Thyroid gland (tissue), 4 donors: ENCODE results near the gene STH. TPM values are rescaled to one million over a fixed set of nuclear protein-coding genes. Genes with fewer than 3 reads are reported as not detected.

Experiments
- DNase-seq, 2 donors: peaks; one replicate each; pipeline ENCODE4 v3.0.0-alpha.2; 2019
- H3K27ac ChIP-seq, 3 donors: fragments of 200-600 bp; sonication (generic); 1 replicate in 2 of 3; 2 replicates in 1 of 3; pipeline ENCODE4 v1.5.1; 2016 to 2019; ENCODE audit warnings: mild to moderate bottlenecking in 1 of 3, moderate library complexity in 1 of 3
- H3K27me3 ChIP-seq: fragments of 200-600 bp; sonication (generic); one replicate; pipeline ENCODE4 v1.5.1; 2019
- H3K36me3 ChIP-seq, 2 donors: fragments of 200-600 bp; sonication (generic); one replicate each; pipeline ENCODE4 v1.5.1; 2016 to 2019
- H3K4me1 ChIP-seq, 2 donors: fragments of 200-600 bp; sonication (generic); one replicate each; pipeline ENCODE4 v1.5.1; 2017 to 2019
- H3K4me3 ChIP-seq, 3 donors: fragments of 200-600 bp; sonication (generic); replicated peaks in 1 of 3; 1 replicate in 2 of 3; 2 replicates in 1 of 3; pipeline ENCODE4 v1.5.1; 2016; ENCODE audit warnings: mild to moderate bottlenecking in 1 of 3
- H3K9me3 ChIP-seq: fragments of 200-600 bp; sonication (generic); one replicate; pipeline ENCODE4 v1.5.1; 2017
- CTCF ChIP-seq, 6 experiments: fragments of 200-600 bp in 3 of 6; fragments of 450-650 bp in 3 of 6; sonication (generic) in 3 of 6; IDR thresholded peaks; one replicate each; pipeline ENCODE4 v1.5.1; 2016 to 2019; ENCODE audit warnings: antibody characterized with exemption in 6 of 6, mild to moderate bottlenecking in 2 of 6, inconsistent platforms in 1 of 6, moderate library complexity in 1 of 6
- POLR2A ChIP-seq, 2 donors: fragments of 450-650 bp; IDR thresholded peaks; one replicate each; pipeline ENCODE4 v1.6.1; 2017; ENCODE audit warnings: antibody characterized with exemption in 2 of 2, mild to moderate bottlenecking in 2 of 2, moderate library complexity in 1 of 2
- WGBS, 2 donors: methylation state at CpG; one replicate each; pipeline ENCODE4 v1.1.5; 2017; 5-methylcytosine and 5-hydroxymethylcytosine counted together
- intact Hi-C: fragments of 100-400 bp; cut with DNase I; formaldehyde crosslinking; loops from one replicate; pipeline ENCODE4 v1.15.1; 2023
- total RNA-seq, 4 donors: library from RNA; depleted of rRNA; stranded (reverse); fragments of >200 nt; gene quantifications; one replicate each; pipeline ENCODE4 v1.2.3, GENCODE V29; 2016

STH gene
- total RNA-seq, 4 donors from 2014 or later: not detected

- Histone ChIP-seq H3K27me3 (no peaks in the 10 kb centered on the region), H3K27ac (no peak overlapping the region), H3K4me1 (no peaks in the 10 kb centered on the region), H3K36me3 (no peaks in the 10 kb centered on the region), H3K4me3 (no peak overlapping the region), H3K9me3 (no peaks in the 10 kb centered on the region)
- TF ChIP-seq POLR2A (IDR thresholded peaks at IDR 0.05): no peak
- TF ChIP-seq CTCF (IDR thresholded peaks at IDR 0.05): no peak
- intact Hi-C loops: no loop called here
- no peak for DNase-seq
- WGBS, 2 donors: 72 to 75% methylated on average over 8 of the region's 8 CpGs
These were observed 23.3 kb upstream of the STH start for GRCh38 chr17:45975640-45976295.

GRCh38 chr17:45976391-45976754 lies 22.7 kb upstream of the STH start:
- no peaks in the 10 kb centered on the region for H3K4me1 ChIP-seq
- H3K4me3 ChIP-seq: no peak overlapping the region
- no peak for TF ChIP-seq CTCF (IDR thresholded peaks at IDR 0.05)
- no peak for TF ChIP-seq POLR2A (IDR thresholded peaks at IDR 0.05)
- no peak for DNase-seq
- no peak overlapping the region for H3K27ac ChIP-seq
- no peaks in the 10 kb centered on the region for H3K9me3 ChIP-seq
- intact Hi-C loops: no loop called here
- 90 to 100% methylated on average over 2 of the region's 2 CpGs for WGBS, 2 donors
- no peaks in the 10 kb centered on the region for H3K36me3 ChIP-seq
- H3K27me3 ChIP-seq: no peaks in the 10 kb centered on the region

GRCh38 chr17:45976755-45977505 lies 22.1 kb upstream of the STH start:
- no peaks in the 10 kb centered on the region for H3K36me3 ChIP-seq
- H3K4me3 ChIP-seq: no peak overlapping the region
- H3K9me3 ChIP-seq: no peaks in the 10 kb centered on the region
- 86 to 88% methylated on average over 17 to 18 of the region's 18 CpGs for WGBS, 2 donors
- no peak overlapping the region for H3K27ac ChIP-seq
- no peak for DNase-seq
- H3K27me3 ChIP-seq: no peaks in the 10 kb centered on the region
- no peaks in the 10 kb centered on the region for H3K4me1 ChIP-seq
- TF ChIP-seq CTCF (IDR thresholded peaks at IDR 0.05) (no peak), POLR2A (IDR thresholded peaks at IDR 0.05) (no peak)
- intact Hi-C loops: no loop called here

GRCh38 chr17:45977506-45977824 lies 21.6 kb upstream of the STH start:
- H3K4me3 ChIP-seq: no peak overlapping the region
- no peaks in the 10 kb centered on the region for H3K4me1 ChIP-seq
- WGBS, 2 donors: 87 to 88% methylated on average over 4 of the region's 4 CpGs
- no peak for TF ChIP-seq POLR2A (IDR thresholded peaks at IDR 0.05)
- TF ChIP-seq CTCF (IDR thresholded peaks at IDR 0.05): no peak
- H3K27ac ChIP-seq: no peak overlapping the region
- H3K27me3 ChIP-seq: no peaks in the 10 kb centered on the region
- intact Hi-C loops: no loop called here
- DNase-seq: no peak
- no peaks in the 10 kb centered on the region for H3K9me3 ChIP-seq
- no peaks in the 10 kb centered on the region for H3K36me3 ChIP-seq

GRCh38 chr17:45977976-45978626 lies 20.9 kb upstream of the STH start:
- Histone ChIP-seq H3K27me3 (no peaks in the 10 kb centered on the region), H3K4me1 (no peaks in the 10 kb centered on the region), H3K9me3 (no peaks in the 10 kb centered on the region), H3K27ac (no peak overlapping the region), H3K4me3 (no peak overlapping the region), H3K36me3 (no peaks in the 10 kb centered on the region)
- intact Hi-C loops: no loop called here
- WGBS, 2 donors: 75 to 79% methylated on average over 2 to 3 of the region's 3 CpGs
- TF ChIP-seq POLR2A (IDR thresholded peaks at IDR 0.05): no peak
- TF ChIP-seq CTCF (IDR thresholded peaks at IDR 0.05): no peak
- DNase-seq: no peak
